ENCODE data around the gene GSTO2. TPM values are rescaled to one million over a fixed set of nuclear protein-coding genes. Genes with fewer than 3 reads are reported as not detected.

GSTO2 gene
- total RNA-seq, 1 donor from 2014 or later: 7.8 TPM

GRCh38 chr10:104333728-104334373, 64.9 kb downstream of the GSTO2 start:
- peak overlapping the region; percentile 99 for H3K27ac ChIP-seq
- H3K4me3 ChIP-seq: no peak overlapping the region
- H3K4me1 ChIP-seq: peaks cover 81% of the 10 kb centered on the region
- TF ChIP-seq CTCF (IDR thresholded peaks at IDR 0.05): no peak
- DNase-seq (no peak), ATAC-seq (no peak)
- H3K36me3 ChIP-seq: no peaks in the 10 kb centered on the region
- H3K9me3 ChIP-seq: no peaks in the 10 kb centered on the region
- no peaks in the 10 kb centered on the region for H3K27me3 ChIP-seq (ENCODE audit: low read depth)
- intact Hi-C loops (cut with DNase I): no loop called here

- TF ChIP-seq CTCF (IDR thresholded peaks at IDR 0.05): no peak
- ATAC-seq (no peak), DNase-seq (no peak)
- no peaks in the 10 kb centered on the region for H3K36me3 ChIP-seq
- H3K4me3 ChIP-seq: peak overlapping the region; percentile 97
- peak overlapping the region; percentile 99 for H3K27ac ChIP-seq
- H3K4me1 ChIP-seq: peaks cover 74% of the 10 kb centered on the region
- no peaks in the 10 kb centered on the region for H3K9me3 ChIP-seq
- H3K27me3 ChIP-seq (ENCODE audit: low read depth): no peaks in the 10 kb centered on the region
- intact Hi-C loops (cut with DNase I): no loop called here
These were observed 65.6 kb downstream of the GSTO2 start for GRCh38 chr10:104334561-104334960.

GRCh38 chr10:104334965-104335650, 66.1 kb downstream of the GSTO2 start:
- H3K36me3 ChIP-seq: no peaks in the 10 kb centered on the region
- H3K27ac ChIP-seq: peak overlapping the region; percentile 99
- no peak for ATAC-seq
- no peak for TF ChIP-seq CTCF (IDR thresholded peaks at IDR 0.05)
- DNase-seq: no peak
- H3K4me3 ChIP-seq: peak overlapping the region; percentile 97
- intact Hi-C loops (cut with DNase I): no loop called here
- H3K4me1 ChIP-seq: peaks cover 73% of the 10 kb centered on the region
- H3K9me3 ChIP-seq: no peaks in the 10 kb centered on the region
- H3K27me3 ChIP-seq (ENCODE audit: low read depth): no peaks in the 10 kb centered on the region

- DNase-seq (no peak), ATAC-seq (peak in 1 of 2 donors; percentile 4)
- Histone ChIP-seq H3K36me3 (no peaks in the 10 kb centered on the region), H3K4me3 (peak overlapping the region; percentile 97), H3K27me3 (ENCODE audit: low read depth) (no peaks in the 10 kb centered on the region), H3K27ac (peak overlapping the region; percentile 99), H3K9me3 (no peaks in the 10 kb centered on the region), H3K4me1 (peaks cover 63% of the 10 kb centered on the region)
- intact Hi-C loops (cut with DNase I): no loop called here
- TF ChIP-seq CTCF (IDR thresholded peaks at IDR 0.05): no peak
These were observed 68.0 kb downstream of the GSTO2 start for GRCh38 chr10:104336821-104337467.

GRCh38 chr10:104337521-104337984, 68.6 kb downstream of the GSTO2 start:
- peaks cover 57% of the 10 kb centered on the region for H3K4me1 ChIP-seq
- no peak for TF ChIP-seq CTCF (IDR thresholded peaks at IDR 0.05)
- H3K36me3 ChIP-seq: no peaks in the 10 kb centered on the region
- intact Hi-C loops (cut with DNase I): no loop called here
- H3K9me3 ChIP-seq: no peaks in the 10 kb centered on the region
- peak overlapping the region; percentile 97 for H3K4me3 ChIP-seq
- no peaks in the 10 kb centered on the region for H3K27me3 ChIP-seq (ENCODE audit: low read depth)
- ATAC-seq (peak; percentile 44 to 62), DNase-seq (peak; percentile 78)
- peak overlapping the region; percentile 99 for H3K27ac ChIP-seq
